ENCODE results near the gene KBTBD7.

The KBTBD7 gene

DNA sequence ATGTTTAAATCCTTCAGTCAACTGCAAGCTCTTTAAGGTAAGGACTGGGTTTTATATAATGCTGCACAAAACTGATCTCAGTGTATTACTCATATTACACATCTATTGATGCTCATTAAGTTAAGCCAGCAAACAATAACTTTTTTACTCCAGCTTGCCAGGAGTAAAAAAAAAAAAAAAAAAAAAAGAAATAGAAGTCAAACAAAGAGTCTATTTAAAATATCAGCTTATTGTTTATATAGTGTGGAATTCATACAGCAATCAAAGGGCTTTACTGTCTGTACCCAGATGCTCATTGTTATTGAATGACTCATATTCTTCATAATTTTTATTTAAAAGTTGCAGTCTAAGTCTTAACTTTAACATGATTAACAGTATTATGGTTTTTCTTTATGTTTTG lies 21.8 kb upstream of the KBTBD7 start:
- H3K4me1 Mint-ChIP-seq, result no peaks in the 10 kb centered on the region
- no peak overlapping the region for H3K4me3 Mint-ChIP-seq
- peaks cover 3% of the 10 kb centered on the region for H3K9me3 Mint-ChIP-seq
- ATAC-seq (replicated peaks; ENCODE audit: extremely low read depth, poor library complexity, severe bottlenecking) (no peak), DNase-seq (ENCODE audit: low spot score in 2 of 2) (no peak)
- H3K27me3 Mint-ChIP-seq, result no peaks in the 10 kb centered on the region
- H3K27ac Mint-ChIP-seq (ENCODE audit: low read depth), result no peak overlapping the region
- H3K36me3 Mint-ChIP-seq (ENCODE audit: insufficient read depth), result peaks cover 19% of the 10 kb centered on the region

DNA sequence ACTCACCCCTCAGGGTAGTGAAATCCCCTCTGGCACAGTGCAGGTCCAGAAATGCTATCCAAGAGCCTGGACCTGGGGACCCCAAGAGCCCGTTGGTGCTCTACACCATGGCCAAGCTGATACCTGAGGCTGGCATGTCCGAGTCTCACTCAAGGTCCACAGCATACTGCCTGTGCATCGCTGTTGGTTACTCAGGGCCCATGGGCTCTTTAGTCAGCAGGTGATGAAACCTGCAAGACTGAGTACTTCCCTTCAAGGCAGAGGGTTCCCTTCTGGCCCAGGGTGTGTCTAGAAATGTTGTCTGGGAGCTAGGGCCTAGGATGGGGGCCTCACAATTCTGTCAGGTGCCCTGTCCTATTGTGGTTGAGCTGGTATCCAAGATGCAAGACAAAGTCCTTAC lies 19.6 kb upstream of the KBTBD7 start:
- Mint-ChIP-seq H3K27me3 (no peaks in the 10 kb centered on the region), H3K4me1 (no peaks in the 10 kb centered on the region), H3K9me3 (peaks cover 6% of the 10 kb centered on the region), H3K4me3 (no peak overlapping the region), H3K36me3 (ENCODE audit: insufficient read depth) (peaks cover 10% of the 10 kb centered on the region), H3K27ac (ENCODE audit: low read depth) (no peak overlapping the region)
- ATAC-seq (replicated peaks; ENCODE audit: extremely low read depth, poor library complexity, severe bottlenecking) (no peak), DNase-seq (ENCODE audit: low spot score in 2 of 2) (no peak)

DNA sequence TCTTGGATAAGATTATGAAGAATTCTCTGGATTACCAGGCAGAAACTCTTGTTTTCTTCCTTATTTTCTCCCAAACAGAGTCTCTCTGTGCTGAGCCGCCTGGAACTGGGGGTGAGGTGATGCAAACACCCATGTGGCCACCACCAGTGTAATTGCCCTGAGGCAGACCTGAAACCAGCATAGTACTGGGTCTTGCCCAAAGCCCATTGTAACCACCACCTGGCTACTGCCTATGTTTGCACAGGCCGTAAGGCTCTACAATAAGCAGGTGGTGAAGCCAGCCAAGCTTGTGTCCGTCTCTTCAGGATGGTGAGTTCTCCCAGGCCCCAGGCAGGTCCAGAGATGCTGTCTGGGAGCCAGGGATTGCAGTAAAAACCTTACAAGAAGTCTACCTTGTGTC lies 18.9 kb upstream of the KBTBD7 start:
- Mint-ChIP-seq H3K4me3 (no peak overlapping the region), H3K27me3 (no peaks in the 10 kb centered on the region), H3K4me1 (no peaks in the 10 kb centered on the region), H3K36me3 (ENCODE audit: insufficient read depth) (peaks cover 8% of the 10 kb centered on the region), H3K9me3 (peaks cover 6% of the 10 kb centered on the region), H3K27ac (ENCODE audit: low read depth) (no peak overlapping the region)
- ATAC-seq (replicated peaks; ENCODE audit: extremely low read depth, poor library complexity, severe bottlenecking) (no peak), DNase-seq (ENCODE audit: low spot score in 2 of 2) (no peak)

DNA sequence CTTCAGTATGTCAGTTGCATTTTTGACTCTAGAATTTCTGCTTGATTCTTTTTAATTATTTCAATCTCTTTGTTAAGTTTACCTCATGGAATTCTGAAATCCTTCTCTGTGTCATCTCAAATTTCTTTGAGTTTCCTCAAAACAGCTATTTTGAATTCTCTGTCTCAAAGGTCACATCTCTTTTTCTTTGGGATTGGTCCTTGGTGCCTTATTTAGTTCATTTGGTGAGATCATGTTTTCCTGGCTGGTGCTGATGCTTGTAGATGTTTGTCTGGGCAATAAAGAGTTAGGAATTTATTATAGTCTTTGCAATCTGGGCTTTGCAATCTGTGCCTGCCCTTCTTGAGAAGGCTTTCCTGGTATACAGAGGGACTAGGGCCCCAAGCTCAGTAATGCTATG lies 18.5 kb upstream of the KBTBD7 start:
- H3K36me3 Mint-ChIP-seq (ENCODE audit: insufficient read depth), result peaks cover 8% of the 10 kb centered on the region
- H3K27me3 Mint-ChIP-seq, result no peaks in the 10 kb centered on the region
- DNase-seq (ENCODE audit: low spot score in 2 of 2), result no peak
- peaks cover 6% of the 10 kb centered on the region for H3K9me3 Mint-ChIP-seq
- H3K4me1 Mint-ChIP-seq, result no peaks in the 10 kb centered on the region
- ATAC-seq (replicated peaks; ENCODE audit: extremely low read depth, poor library complexity, severe bottlenecking), result no peak
- H3K4me3 Mint-ChIP-seq, result no peak overlapping the region
- H3K27ac Mint-ChIP-seq (ENCODE audit: low read depth), result no peak overlapping the region

DNA sequence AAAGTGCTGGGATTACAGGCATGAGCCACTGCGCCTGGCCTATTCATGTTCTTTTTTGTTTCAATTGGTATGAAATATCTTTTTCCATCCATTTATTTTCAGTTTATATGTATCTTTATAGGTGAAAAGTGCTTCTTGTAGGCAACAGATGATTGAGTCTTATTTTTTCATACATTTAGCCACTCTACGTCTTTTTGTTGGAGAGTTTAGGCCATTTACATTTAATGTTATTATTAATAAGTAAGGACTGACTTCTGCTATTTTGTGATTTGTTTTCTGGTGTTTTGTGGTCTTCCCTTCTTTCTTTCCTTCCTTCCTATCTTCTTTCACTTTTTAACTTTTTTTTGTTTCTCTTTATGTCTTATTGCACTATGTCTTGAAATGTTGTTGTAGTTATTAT lies 16.7 kb upstream of the KBTBD7 start:
- DNase-seq (ENCODE audit: low spot score in 2 of 2) (no peak), ATAC-seq (replicated peaks; ENCODE audit: extremely low read depth, poor library complexity, severe bottlenecking) (no peak)
- Mint-ChIP-seq H3K36me3 (ENCODE audit: insufficient read depth) (peaks cover 4% of the 10 kb centered on the region), H3K4me3 (no peak overlapping the region), H3K27ac (ENCODE audit: low read depth) (no peak overlapping the region), H3K27me3 (no peaks in the 10 kb centered on the region), H3K9me3 (peaks cover 6% of the 10 kb centered on the region), H3K4me1 (no peaks in the 10 kb centered on the region)

DNA sequence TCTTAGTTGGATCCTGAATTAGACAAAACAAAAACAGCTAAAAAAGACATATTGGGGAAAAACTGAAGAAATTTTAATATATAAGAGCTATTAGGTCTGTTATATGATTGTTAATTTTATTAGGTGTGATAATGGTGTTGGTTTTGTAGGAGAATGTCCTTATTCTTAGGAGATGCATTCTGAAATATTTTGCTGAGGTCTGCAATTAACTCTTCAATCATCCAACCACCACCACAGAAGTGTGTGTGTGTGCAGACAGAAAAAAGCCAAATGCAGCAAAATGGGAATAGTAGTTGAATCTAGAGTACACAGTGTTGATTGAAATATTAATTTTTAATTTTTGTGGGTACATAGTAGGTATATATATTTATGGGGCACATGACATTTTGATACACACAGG lies 12.1 kb upstream of the KBTBD7 start:
- H3K4me1 Mint-ChIP-seq, result no peaks in the 10 kb centered on the region
- H3K9me3 Mint-ChIP-seq, result peaks cover 6% of the 10 kb centered on the region
- ATAC-seq (replicated peaks; ENCODE audit: extremely low read depth, poor library complexity, severe bottlenecking), result no peak
- no peak overlapping the region for H3K4me3 Mint-ChIP-seq
- H3K36me3 Mint-ChIP-seq (ENCODE audit: insufficient read depth), result no peaks in the 10 kb centered on the region
- H3K27ac Mint-ChIP-seq (ENCODE audit: low read depth), result no peak overlapping the region
- no peak for DNase-seq (ENCODE audit: low spot score in 2 of 2)
- no peaks in the 10 kb centered on the region for H3K27me3 Mint-ChIP-seq

DNA sequence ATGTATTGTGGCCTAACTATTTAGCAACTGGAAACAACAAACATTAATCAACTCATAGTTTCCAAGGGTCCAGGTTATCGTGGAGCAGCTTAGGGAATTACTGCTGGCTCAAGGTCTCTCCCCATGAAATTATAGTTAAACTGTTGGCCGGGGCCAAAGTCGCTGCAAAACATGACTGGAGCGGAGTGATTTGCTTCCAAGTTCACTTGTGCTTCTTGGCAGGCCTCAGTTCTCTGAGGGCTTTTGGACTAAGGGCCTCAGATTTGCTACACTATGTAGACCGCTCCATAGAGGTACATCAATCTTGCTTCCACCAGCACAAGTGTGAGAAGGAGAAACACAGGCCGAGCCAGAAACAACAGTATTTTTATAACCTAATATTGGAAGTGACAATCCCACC lies 9.4 kb upstream of the KBTBD7 start:
- no peak for DNase-seq (ENCODE audit: low spot score in 2 of 2)
- H3K27me3 Mint-ChIP-seq, result no peaks in the 10 kb centered on the region
- no peak overlapping the region for H3K27ac Mint-ChIP-seq (ENCODE audit: low read depth)
- H3K9me3 Mint-ChIP-seq, result no peaks in the 10 kb centered on the region
- H3K4me1 Mint-ChIP-seq, result no peaks in the 10 kb centered on the region
- ATAC-seq (replicated peaks; ENCODE audit: extremely low read depth, poor library complexity, severe bottlenecking), result no peak
- H3K36me3 Mint-ChIP-seq (ENCODE audit: insufficient read depth), result no peaks in the 10 kb centered on the region
- no peak overlapping the region for H3K4me3 Mint-ChIP-seq

DNA sequence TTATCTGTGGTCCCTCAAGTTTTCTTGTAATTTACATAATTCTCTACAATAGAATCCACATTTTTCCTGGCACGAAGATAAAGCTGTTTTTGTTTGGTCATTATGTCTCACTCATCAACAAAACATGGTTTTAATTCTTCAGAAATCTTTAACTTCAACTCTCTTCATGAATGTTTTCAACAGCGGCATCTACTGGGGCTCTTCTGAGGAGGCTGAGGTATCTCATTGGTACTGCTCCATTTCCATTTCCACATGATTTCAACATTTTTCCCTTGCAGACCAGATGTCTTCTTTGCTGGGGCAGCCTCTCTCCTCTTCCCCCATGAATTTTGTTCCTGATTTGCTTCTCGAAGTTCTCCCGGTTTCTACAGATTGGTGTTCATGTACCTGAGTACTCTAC lies 5.8 kb upstream of the KBTBD7 start:
- H3K9me3 Mint-ChIP-seq, result no peaks in the 10 kb centered on the region
- DNase-seq (ENCODE audit: low spot score in 2 of 2) (no peak), ATAC-seq (replicated peaks; ENCODE audit: extremely low read depth, poor library complexity, severe bottlenecking) (no peak)
- H3K4me1 Mint-ChIP-seq, result no peaks in the 10 kb centered on the region
- H3K27me3 Mint-ChIP-seq, result no peaks in the 10 kb centered on the region
- H3K4me3 Mint-ChIP-seq, result no peak overlapping the region
- H3K27ac Mint-ChIP-seq (ENCODE audit: low read depth), result no peak overlapping the region
- H3K36me3 Mint-ChIP-seq (ENCODE audit: insufficient read depth), result peaks cover 1% of the 10 kb centered on the region

DNA sequence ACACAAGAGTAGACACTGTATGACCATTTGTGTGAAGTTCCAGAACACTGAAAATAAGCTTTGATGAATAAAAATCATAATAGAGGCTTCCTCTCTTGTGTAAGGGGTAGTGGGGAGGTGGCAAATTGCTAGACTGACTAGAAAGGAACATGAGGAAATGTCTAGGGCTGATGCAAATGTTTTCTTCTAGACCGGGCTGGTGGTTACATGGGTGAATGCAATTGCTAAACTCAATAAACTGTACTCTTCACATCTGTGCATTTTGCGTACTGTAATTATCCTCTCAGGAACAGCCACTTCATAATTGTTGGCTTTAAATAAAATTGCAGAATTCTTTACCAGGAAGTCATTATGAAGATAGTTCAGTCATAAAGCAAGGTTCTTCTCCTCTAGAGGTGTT lies 5.2 kb upstream of the KBTBD7 start:
- Mint-ChIP-seq H3K36me3 (ENCODE audit: insufficient read depth) (peaks cover 3% of the 10 kb centered on the region), H3K9me3 (no peaks in the 10 kb centered on the region), H3K27ac (ENCODE audit: low read depth) (no peak overlapping the region), H3K4me1 (peaks cover 3% of the 10 kb centered on the region), H3K27me3 (no peaks in the 10 kb centered on the region), H3K4me3 (no peak overlapping the region)
- ATAC-seq (replicated peaks; ENCODE audit: extremely low read depth, poor library complexity, severe bottlenecking) (no peak), DNase-seq (ENCODE audit: low spot score in 2 of 2) (no peak)

DNA sequence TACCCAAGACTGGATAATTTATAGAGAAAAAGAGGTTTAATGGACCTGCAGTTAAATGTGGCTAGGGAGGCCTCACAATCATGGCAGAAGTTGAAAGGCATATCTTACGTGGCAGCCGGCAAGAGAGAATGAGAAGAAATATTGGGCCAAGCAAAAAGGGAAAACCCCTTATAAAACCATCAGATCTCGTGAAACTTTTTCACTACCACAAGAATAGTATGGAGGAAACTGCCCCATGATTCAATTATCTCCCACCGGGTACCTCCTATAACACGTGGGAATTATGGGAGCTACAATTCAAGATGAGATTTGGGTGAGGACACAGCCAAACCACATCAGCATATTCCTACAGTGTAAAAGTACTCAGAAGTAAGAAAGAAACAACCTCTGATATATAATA lies 4.7 kb upstream of the KBTBD7 start:
- no peak overlapping the region for H3K27ac Mint-ChIP-seq (ENCODE audit: low read depth)
- no peak for DNase-seq (ENCODE audit: low spot score in 2 of 2)
- H3K36me3 Mint-ChIP-seq (ENCODE audit: insufficient read depth), result peaks cover 7% of the 10 kb centered on the region
- no peak overlapping the region for H3K4me3 Mint-ChIP-seq
- H3K27me3 Mint-ChIP-seq, result no peaks in the 10 kb centered on the region
- no peak for ATAC-seq (replicated peaks; ENCODE audit: extremely low read depth, poor library complexity, severe bottlenecking)
- peaks cover 7% of the 10 kb centered on the region for H3K4me1 Mint-ChIP-seq
- H3K9me3 Mint-ChIP-seq, result no peaks in the 10 kb centered on the region

DNA sequence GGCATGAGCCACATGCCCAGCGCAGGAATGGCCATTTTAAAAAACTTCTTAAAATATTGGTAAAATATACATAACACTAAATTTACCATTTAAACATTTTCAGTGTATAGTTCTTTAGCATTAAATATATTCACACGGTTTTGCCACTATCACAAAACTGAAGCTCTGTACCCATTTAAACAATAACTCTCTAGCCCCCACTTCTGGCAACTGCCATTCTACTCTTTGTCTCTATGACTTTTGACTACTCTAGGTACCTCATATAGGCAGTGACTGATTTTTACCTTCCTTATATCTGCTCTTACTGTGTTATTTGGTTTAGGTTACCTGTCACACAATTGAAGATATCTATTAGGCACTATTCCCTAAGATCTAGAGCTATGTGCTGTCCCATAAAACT lies 2.3 kb upstream of the KBTBD7 start:
- Mint-ChIP-seq H3K27ac (ENCODE audit: low read depth) (no peak overlapping the region), H3K4me3 (no peak overlapping the region), H3K27me3 (no peaks in the 10 kb centered on the region), H3K4me1 (peaks cover 22% of the 10 kb centered on the region), H3K9me3 (no peaks in the 10 kb centered on the region), H3K36me3 (ENCODE audit: insufficient read depth) (peaks cover 9% of the 10 kb centered on the region)
- ATAC-seq (replicated peaks; ENCODE audit: extremely low read depth, poor library complexity, severe bottlenecking), result no peak
- DNase-seq (ENCODE audit: low spot score in 2 of 2), result no peak

DNA sequence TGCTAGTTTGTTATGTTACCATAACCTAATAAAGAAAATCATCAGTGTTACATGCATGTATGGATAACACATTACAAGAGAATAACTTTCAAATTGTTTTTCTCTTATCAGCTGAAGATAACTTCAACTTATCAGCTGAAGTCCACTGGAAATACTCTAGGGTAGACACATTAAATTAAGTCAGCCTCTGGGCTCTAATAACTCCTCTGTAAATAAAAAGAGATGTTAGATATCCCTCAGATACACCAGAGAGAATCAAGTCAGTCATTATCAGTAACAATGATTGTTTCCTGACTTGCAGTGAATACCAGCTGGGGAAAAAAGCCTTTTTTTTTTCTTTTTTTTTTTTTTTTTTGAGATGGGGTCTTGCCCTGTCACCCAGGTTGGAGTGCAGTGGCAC lies 1.6 kb upstream of the KBTBD7 start:
- Mint-ChIP-seq H3K4me3 (no peak overlapping the region), H3K9me3 (no peaks in the 10 kb centered on the region), H3K4me1 (peaks cover 22% of the 10 kb centered on the region), H3K36me3 (ENCODE audit: insufficient read depth) (peaks cover 9% of the 10 kb centered on the region), H3K27ac (ENCODE audit: low read depth) (no peak overlapping the region), H3K27me3 (no peaks in the 10 kb centered on the region)
- DNase-seq (ENCODE audit: low spot score in 2 of 2) (no peak), ATAC-seq (replicated peaks; ENCODE audit: extremely low read depth, poor library complexity, severe bottlenecking) (no peak)

DNA sequence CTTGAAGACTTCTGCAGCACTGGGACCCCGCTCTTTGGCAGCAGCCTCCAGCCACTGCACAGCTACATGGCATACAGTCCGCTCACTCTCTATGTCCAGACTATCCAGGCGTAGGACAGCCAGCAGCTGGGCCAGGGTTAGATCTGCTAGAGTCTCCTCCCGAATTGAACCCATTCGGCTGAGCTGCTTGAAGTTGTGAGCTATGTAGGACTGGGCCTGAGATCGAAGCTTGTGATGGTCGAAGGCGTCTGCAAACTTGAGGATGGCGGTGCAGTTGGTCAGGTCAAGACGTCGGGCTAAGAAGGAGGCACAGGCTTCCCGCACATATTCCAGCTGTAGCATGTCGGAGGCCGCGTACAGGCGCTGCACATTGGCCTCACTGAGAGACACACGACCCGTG lies 900 bp downstream of the KBTBD7 start:
- Mint-ChIP-seq H3K9me3 (no peaks in the 10 kb centered on the region), H3K36me3 (ENCODE audit: insufficient read depth) (peaks cover 13% of the 10 kb centered on the region), H3K4me3 (peak overlapping the region; percentile 92), H3K4me1 (peaks cover 22% of the 10 kb centered on the region), H3K27me3 (no peaks in the 10 kb centered on the region), H3K27ac (ENCODE audit: low read depth) (peak overlapping the region; percentile 92)
- no peak for ATAC-seq (replicated peaks; ENCODE audit: extremely low read depth, poor library complexity, severe bottlenecking)
- no peak for DNase-seq (ENCODE audit: low spot score in 2 of 2)

DNA sequence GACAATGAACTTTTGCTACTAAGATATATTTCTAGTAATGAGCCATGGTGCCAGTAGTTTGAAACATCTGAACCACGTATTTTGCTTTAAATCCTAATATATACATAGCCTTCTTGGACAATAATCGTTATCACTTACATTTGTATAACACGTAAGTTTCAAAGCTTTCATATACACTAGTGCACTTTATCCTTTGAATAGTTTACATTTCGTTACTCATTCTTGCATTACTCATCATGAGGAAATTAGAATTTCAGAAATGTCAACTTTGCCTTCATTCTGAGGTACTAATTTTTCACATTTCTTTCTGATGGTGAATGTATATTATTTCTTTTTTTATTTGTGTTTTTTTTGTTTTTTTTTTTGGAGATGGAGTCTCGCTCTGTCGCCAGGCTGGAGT lies 5.8 kb downstream of the KBTBD7 start:
- ATAC-seq (replicated peaks; ENCODE audit: extremely low read depth, poor library complexity, severe bottlenecking) (no peak), DNase-seq (ENCODE audit: low spot score in 2 of 2) (no peak)
- Mint-ChIP-seq H3K36me3 (ENCODE audit: insufficient read depth) (peaks cover 5% of the 10 kb centered on the region), H3K4me1 (peaks cover 11% of the 10 kb centered on the region), H3K9me3 (no peaks in the 10 kb centered on the region), H3K27ac (ENCODE audit: low read depth) (no peak overlapping the region), H3K27me3 (no peaks in the 10 kb centered on the region), H3K4me3 (no peak overlapping the region)

Measured in central memory CD8-positive, alpha-beta T cell (primary cell).